Hematopoietic multipotent progenitor cell (in vitro differentiated cells): ENCODE results near the gene CSRP1. TPM values are rescaled to one million over a fixed set of nuclear protein-coding genes. Genes with fewer than 3 reads are reported as not detected.

Source experiments
- DNase-seq, 3 donors: peaks; one replicate each; pipeline ENCODE4 v3.0.0-alpha.2; 2011 to 2015; ENCODE audit warnings: low read depth in 2 of 3, low spot score in 2 of 3
- total RNA-seq: library from RNA; depleted of rRNA; stranded (reverse); fragments of >200 nt; gene quantifications from one replicate; pipeline ENCODE4 v1.2.3, GENCODE V29; 2012

CSRP1 gene
- total RNA-seq, 1 donor: 128 TPM

- no peak for DNase-seq
These were observed 8.3 kb upstream of the CSRP1 start for GRCh38 chr1:201515062-201515750.

DNA sequence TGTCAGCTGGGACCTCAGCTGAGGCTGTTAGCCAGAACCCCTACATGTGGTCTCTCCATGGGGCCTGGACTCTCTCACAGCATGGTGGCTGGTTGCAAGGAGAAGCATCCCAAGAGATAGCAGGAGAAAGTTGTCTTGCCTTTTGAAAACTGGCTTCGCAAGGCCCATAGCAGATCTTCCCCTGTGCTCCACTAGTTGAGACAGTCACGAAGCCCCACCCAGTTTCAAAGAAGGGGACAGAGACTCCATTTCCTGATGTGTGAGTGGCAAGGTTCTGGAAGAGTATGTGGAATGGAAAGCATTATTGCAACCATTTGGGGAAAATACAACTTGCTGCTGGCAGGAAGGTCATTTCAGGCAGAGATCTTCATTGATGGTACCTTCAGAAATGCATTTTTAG, 7.5 kb upstream of the CSRP1 start:
- DNase-seq: no peak

DNA sequence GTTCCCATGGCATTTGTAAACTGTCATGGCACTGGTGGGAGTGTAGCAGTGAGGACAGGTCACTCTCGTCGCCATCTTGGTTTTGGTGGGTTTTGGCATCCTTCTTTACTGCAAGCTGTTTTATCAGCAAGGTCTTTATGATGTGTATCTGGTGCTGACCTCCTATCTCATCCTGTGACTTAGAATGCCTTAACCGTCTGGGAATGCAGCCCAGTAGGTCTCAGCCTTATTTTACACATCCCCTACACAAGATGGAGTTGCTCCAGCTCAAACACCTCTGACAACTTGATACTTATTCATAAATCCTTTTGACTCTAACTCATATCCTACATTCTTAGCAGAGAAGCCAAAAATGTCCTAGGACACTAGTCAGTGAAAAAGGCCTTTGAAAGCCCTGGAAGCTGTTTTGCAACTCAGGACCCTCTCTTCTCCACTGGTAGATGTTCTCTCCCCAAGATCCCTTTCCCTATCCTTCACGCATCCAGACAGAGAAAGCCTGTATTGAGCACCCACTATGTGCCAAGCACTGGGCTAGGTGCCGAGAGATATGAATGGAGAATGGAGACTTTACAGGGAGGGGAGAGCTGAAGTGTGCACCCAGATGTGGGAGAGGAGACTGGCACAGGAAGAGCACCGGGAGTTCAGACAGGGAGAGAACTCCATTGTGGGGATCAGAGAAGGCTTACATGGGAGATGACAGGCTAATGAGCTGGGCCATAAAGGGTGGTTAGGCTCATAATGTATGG, 6.7 kb upstream of the CSRP1 start:
- DNase-seq: no peak

DNA sequence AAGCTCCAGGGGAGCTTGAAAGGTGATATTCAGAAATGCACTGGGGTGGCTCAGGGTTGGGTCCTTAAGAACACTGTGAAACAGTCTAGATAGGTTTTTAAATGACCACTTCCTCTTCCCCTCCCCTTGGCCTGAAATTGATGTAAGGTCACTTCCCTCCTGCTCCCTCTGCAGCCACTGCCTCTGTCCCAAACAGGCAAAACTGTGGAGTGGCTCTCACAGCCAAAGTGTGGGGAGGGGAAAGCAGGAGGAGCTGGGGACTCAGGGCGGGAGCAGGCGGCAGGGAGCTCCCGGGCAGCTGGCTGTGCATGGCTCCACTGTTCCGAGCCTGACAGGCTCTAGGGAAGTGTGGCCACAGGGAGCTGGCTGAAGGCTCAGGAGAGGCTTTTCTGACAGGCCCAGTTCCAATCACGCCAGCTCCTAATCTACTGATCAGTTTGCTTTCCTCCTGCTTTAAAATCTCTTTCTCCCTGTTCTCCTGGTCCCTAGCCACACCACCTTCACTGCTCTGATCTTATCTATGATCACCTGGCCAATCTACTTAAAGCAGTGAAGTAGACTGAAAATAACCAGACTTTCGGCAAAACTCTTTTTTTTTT, 5.1 kb upstream of the CSRP1 start:
- DNase-seq: no peak

- DNase-seq: no peak
These were observed 4.5 kb upstream of the CSRP1 start for GRCh38 chr1:201511396-201511940.

DNA sequence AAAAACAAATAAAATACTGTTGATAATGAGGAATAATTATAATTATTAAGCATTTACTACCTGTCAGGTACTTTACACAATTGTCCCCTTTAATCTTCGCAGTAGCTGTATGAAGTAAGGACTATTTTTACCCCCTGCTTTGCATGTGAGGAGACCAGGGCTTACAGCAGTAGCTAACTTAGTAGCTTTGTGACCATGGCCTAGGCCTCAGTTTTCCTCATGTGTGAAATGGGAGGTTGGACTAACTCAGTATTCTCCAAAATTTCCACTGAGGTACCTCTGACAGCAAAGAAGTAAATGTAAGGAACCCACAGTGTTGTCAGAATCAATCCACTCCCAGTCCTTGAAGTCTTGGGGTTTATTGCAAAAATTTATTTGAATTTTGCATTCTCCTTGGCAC, 3.8 kb upstream of the CSRP1 start:
- DNase-seq: no peak

DNA sequence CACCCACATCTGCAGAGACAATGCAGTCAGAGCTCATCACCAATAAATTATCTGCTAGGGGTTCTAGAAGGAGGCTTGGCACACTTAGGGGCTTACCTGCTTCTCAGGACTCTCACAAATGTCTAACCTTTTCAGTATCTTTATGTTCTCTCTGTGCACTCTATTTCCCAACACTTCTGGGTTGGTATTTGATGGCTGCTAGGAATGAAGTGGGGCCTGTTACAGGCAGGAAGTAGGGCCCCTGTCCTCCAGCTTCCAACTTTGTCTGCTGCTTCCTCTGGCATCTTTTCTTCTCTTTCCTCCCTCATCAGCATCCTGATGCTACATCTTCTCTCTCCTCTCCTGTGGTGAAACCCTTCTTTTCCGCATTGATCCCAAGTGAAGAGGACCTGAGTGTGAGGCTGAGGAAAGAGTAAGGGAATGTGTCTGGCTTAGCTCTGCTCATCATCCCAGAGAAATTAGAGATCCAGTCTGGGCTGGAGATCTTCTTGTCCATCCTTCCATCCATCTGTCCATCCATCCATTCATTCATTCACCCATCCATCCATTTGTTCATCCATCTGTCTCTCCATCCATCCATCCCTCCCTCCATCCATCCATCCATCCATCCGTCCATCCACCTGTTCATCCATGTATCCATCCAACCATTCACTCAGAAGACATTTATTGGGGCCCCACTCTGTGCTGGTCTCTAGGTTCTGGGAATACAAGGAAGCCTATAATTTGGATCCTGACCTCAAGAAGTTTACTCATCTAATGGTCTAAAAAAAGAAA, 2.9 kb upstream of the CSRP1 start:
- DNase-seq: no peak

GRCh38 chr1:201508809-201509208, 1.9 kb upstream of the CSRP1 start:
- DNase-seq: no peak

DNA sequence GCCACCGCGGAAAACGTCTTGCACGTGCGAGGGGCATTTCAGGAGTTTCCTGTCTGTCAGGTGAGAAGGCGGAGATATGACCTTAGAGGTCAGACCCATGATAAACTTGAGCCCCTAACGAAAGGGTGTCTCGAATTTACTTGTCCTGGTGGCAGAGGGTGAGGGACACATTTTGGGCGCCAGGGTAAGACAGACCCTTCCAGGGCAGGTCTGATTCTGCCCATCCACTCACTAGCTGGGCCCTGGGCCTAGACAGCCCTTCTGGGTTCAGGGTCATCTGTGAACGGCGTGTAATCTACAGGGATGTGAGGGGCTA, 395 bp upstream of the CSRP1 start:
- DNase-seq: no peak

DNA sequence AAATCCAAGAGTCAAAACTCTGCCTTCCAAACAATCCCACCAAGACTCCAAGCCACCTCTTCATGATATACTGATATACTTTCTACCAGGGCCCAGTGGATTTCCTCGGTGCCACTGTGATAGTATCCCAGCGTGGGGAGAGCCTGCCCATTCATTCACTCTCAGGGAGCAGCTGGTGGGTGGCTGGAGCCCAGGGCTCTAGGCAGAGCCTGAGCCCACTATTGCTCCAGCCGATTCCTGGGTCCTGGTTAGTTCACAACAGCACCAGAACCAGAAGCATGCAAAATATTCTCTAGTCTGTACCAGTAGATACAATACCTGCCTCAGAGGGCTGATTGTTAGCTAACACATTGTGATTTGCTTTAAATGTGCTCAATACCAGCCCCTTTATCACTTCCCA, 831 bp downstream of the CSRP1 start:
- no peak for DNase-seq

DNA sequence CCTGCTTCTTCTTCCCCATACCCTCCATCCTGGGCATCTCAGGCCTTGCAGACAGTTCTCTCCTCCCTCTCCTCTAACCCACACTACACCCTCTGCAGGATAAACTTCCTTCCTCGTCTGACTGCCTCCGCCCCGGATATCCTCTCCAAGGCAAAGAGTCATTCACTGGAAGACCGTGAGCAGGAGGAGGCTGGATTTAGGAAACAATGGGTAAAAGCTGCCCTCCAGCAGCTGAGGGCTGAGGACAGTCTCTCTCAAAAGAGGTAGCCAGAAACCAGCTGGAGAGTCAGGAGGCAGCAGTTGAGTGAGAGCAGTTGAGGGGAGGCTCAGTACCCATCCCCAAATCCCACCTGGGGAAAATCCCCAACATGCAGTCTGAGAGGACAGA, 1.4 kb downstream of the CSRP1 start:
- no peak for DNase-seq

DNA sequence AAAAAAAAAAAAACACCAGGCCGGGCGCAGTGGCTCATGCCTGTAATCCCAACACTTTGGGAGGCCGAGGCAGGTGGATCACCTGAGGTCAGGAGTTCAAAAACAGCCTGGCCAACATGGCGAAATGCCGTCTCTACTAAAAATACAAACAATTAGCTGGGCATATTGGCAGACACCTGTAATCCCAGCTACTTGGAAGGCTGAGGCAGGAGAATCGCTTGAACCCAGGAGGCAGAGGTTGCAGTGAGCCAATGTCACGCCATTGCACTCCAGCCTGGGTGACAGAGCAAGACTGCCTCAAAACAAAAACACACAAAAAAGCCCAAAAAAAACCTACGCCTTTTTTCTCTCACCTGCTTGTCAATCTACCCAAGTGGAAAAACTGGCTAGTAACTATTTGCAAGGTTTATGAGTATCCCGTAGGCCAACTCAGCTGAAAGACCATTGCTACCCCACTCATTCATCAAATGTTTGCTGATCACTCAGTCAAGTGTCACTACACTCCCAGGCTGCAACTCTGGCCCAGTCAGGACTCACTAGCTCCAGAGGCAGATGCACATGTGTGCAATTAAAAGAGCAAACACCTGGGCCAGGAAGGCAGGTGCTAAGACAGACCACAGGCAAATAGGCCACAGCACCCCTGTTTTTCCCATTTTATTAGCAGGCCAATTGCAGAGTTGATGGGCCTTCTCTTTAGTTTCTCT, 2.0 kb downstream of the CSRP1 start:
- no peak for DNase-seq

DNA sequence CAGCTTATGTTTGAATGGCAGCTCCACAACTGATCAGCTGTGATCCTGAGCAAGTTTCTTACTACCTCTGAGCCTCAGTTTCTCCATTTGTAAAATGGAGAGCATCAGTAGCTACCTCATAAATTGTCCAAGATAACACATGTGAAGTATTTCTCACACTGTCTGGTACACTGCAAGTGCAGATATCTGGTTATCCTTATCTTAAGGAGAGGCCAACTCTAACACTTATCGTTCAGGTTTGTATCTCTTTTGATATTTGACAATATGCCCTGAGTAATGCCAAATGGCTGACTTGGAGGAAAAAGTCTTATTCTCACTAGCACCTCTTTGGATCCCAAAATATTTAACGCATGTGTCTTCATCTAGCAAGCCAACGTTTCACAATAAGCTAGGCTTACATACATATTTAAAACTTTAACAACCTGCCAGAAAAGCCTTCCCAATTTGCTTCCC, 2.7 kb downstream of the CSRP1 start:
- DNase-seq: no peak

GRCh38 chr1:201503397-201504176, 3.3 kb downstream of the CSRP1 start:
- DNase-seq: no peak

DNA sequence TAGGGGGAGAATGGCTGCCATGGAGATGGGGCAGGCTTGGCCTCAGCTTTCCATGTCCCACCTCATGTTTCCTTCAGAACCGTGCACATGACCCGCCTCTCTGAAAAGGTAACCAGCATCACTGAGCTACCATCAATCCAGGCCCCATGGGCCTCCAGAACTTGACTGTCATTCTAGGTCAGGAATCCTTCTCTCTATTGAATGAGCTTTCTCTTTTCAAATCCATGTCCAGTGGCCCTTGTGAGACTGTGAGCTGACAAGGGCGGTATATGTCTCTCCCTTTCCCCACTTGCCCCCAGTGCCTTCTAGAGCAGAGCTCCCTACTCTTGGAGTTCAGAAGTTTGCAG, 4.4 kb downstream of the CSRP1 start:
- no peak for DNase-seq

- DNase-seq: no peak
These were observed 5.0 kb downstream of the CSRP1 start for GRCh38 chr1:201501812-201502510.

DNA sequence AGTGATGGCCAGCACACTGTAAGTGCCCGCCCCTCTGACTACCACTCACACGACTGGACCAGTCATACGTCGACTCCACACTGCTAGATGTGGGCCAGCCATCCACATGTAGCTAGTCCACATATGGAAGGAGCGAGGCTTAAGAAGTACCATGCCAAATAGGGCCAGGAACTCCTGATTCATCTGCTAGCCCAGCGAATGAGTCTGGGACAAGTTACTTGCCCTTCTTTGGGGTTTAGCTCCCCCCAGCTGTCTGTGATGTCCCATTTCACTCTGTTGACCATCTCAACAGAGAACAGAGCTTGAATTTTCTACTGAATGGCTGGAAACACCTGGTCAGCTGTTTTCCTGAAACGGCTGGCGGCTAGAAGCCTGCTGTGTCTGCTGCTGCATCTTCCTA, 5.8 kb downstream of the CSRP1 start:
- DNase-seq: no peak

DNA sequence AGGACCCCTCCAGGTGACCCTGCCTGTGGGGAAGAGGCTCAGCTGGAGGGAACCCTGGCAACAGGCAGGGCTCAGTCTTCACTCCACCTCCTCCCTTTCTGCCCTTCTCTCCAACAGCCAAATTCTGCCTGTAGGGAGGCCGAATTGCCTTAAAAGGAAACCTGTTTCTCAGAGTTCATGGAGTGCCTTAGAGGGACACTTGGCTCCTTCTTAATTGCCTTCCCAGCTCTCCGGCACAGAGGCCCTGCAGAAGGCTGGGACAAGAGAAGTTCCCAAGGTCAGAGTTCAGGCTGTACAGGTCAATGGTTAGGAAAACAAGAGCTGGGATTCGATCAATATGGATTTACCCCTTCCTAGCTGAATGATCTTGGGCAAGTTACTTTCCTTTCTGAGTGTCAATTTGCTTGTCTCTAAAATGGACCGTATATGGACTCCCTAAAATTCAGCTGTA, 6.2 kb downstream of the CSRP1 start:
- DNase-seq: no peak
